Activated gamma-delta T cell treated with Interleukin-2 at 50 U/mL for 16 hours (primary cell): ENCODE measurements around the gene PCDHGB7.
"Not testable (repeated sequence)": the region's sequence is repeated elsewhere in the genome, so short reads cannot be mapped to it uniquely, and the experiment has no call there.

Source experiments
- DNase-seq: peaks from one replicate; pipeline ENCODE4 v3.0.0-alpha.2; 2020

PCDHGB7 gene

GRCh38 chr5:141417494-141418172 is at the start of gene PCDHGB7:
Gene PCDHGB7 (plus strand): TSS chr5:141417677. CDS start chr5:141417860, 183 bp downstream.
- DNase-seq, result not testable (repeated sequence)

- no peak for DNase-seq
Observed at GRCh38 chr5:141369994-141370848, 47.3 kb upstream of the PCDHGB7 start, which contains the start of gene PCDHGB3. Gene PCDHGB3 (plus strand): TSS chr5:141370242. CDS start chr5:141370395, 153 bp downstream.

GRCh38 chr5:141371572-141372475 is 45.7 kb upstream of the PCDHGB7 start:
- no peak for DNase-seq

GRCh38 chr5:141373673-141374317 is 43.7 kb upstream of the PCDHGB7 start, which contains the start of gene PCDHGA6:
Gene PCDHGA6 (plus strand): TSS chr5:141373891. CDS start chr5:141374084, 193 bp downstream.
- DNase-seq, result no peak

- no peak for DNase-seq
Observed at GRCh38 chr5:141374627-141375026, 42.9 kb upstream of the PCDHGB7 start.

GRCh38 chr5:141375444-141376155 is 41.9 kb upstream of the PCDHGB7 start:
- not testable (repeated sequence) for DNase-seq

GRCh38 chr5:141382469-141383294 is 34.8 kb upstream of the PCDHGB7 start, which contains the start of gene PCDHGA7:
Gene PCDHGA7 (plus strand): TSS chr5:141382742. CDS start chr5:141382900, 158 bp downstream.
- no peak for DNase-seq

- DNase-seq, result no peak
Observed at GRCh38 chr5:141383345-141383744, 34.1 kb upstream of the PCDHGB7 start.

GRCh38 chr5:141384471-141385267 is 32.8 kb upstream of the PCDHGB7 start:
- DNase-seq, result no peak

- DNase-seq, result not testable (repeated sequence)
Observed at GRCh38 chr5:141387557-141388311, 29.7 kb upstream of the PCDHGB7 start, which contains the start of gene PCDHGB4. Gene PCDHGB4 (plus strand): TSS chr5:141387698. CDS start chr5:141387885, 187 bp downstream.

GRCh38 chr5:141388661-141389060 is 28.8 kb upstream of the PCDHGB7 start:
- no peak for DNase-seq

- no peak for DNase-seq
Observed at GRCh38 chr5:141389153-141390042, 28.1 kb upstream of the PCDHGB7 start.

GRCh38 chr5:141392429-141393198 is 24.9 kb upstream of the PCDHGB7 start, which contains the start of gene PCDHGA8:
Gene PCDHGA8 (plus strand): TSS chr5:141392633. CDS start chr5:141392814, 181 bp downstream.
- no peak for DNase-seq

- DNase-seq, result no peak
Observed at GRCh38 chr5:141393267-141393666, 24.2 kb upstream of the PCDHGB7 start.

- not testable (repeated sequence) for DNase-seq
Observed at GRCh38 chr5:141394401-141395187, 22.9 kb upstream of the PCDHGB7 start.
